PFSK-1 (cell line): ENCODE measurements around the gene NSFL1C.

Source experiments
- FOXP2 ChIP-seq: optimal IDR thresholded peaks from 2 replicates; pipeline ENCODE3; 2011; ENCODE audit warnings: borderline replicate concordance, control low read depth, inconsistent platforms; ENCODE audit not compliant: insufficient read depth; ENCODE audit errors: extremely low read length, extremely low read depth
- POLR2AphosphoS5 ChIP-seq: IDR thresholded peaks from 2 replicates; pipeline ENCODE4 v1.6.1; 2012; ENCODE audit warnings: low read depth, mild to moderate bottlenecking, control low read depth, low read length, moderate library complexity
- SIN3A ChIP-seq: IDR thresholded peaks from 2 replicates; pipeline ENCODE4 v1.6.1; 2012; ENCODE audit warnings: mild to moderate bottlenecking, low read length, moderate library complexity, borderline replicate concordance; ENCODE audit not compliant: insufficient read depth
- TAF1 ChIP-seq: IDR thresholded peaks from 2 replicates; pipeline ENCODE4 v1.6.1; 2012; ENCODE audit warnings: low read length, control low read depth, borderline replicate concordance; ENCODE audit not compliant: insufficient read depth
- TF ChIP-seq, protein P1 (sequence below), 2 experiments: IDR thresholded peaks; 2 replicates each; pipeline versions ENCODE4 v1.6.1 to v1.8.0; 2011 to 2012; ENCODE audit warnings: low read depth in 2 of 2, low read length in 2 of 2, control low read depth in 1 of 2, inconsistent platforms in 1 of 2, mild to moderate bottlenecking in 1 of 2, moderate library complexity in 1 of 2; ENCODE audit not compliant: insufficient read depth in 1 of 2

GRCh38 chr20:1449370-1449769, 17.3 kb downstream of the NSFL1C start:
- TF ChIP-seq, protein P1, sequence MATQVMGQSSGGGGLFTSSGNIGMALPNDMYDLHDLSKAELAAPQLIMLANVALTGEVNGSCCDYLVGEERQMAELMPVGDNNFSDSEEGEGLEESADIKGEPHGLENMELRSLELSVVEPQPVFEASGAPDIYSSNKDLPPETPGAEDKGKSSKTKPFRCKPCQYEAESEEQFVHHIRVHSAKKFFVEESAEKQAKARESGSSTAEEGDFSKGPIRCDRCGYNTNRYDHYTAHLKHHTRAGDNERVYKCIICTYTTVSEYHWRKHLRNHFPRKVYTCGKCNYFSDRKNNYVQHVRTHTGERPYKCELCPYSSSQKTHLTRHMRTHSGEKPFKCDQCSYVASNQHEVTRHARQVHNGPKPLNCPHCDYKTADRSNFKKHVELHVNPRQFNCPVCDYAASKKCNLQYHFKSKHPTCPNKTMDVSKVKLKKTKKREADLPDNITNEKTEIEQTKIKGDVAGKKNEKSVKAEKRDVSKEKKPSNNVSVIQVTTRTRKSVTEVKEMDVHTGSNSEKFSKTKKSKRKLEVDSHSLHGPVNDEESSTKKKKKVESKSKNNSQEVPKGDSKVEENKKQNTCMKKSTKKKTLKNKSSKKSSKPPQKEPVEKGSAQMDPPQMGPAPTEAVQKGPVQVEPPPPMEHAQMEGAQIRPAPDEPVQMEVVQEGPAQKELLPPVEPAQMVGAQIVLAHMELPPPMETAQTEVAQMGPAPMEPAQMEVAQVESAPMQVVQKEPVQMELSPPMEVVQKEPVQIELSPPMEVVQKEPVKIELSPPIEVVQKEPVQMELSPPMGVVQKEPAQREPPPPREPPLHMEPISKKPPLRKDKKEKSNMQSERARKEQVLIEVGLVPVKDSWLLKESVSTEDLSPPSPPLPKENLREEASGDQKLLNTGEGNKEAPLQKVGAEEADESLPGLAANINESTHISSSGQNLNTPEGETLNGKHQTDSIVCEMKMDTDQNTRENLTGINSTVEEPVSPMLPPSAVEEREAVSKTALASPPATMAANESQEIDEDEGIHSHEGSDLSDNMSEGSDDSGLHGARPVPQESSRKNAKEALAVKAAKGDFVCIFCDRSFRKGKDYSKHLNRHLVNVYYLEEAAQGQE (IDR thresholded peaks at IDR 0.05; ENCODE audit: insufficient read depth in 1 of 2, low read depth in 2 of 2, low read length in 2 of 2), result no peak
- no peak for TF ChIP-seq POLR2AphosphoS5
- no peak for TF ChIP-seq TAF1
- TF ChIP-seq SIN3A, result no peak
- TF ChIP-seq FOXP2, result no peak
